HL-60 (cell line): ENCODE measurements around the gene SLCO2A1.

Experiments used
- DNase-seq, 2 experiments: peaks; one replicate each; pipeline ENCODE4 v3.0.0-alpha.2; 2010 to 2020; ENCODE audit warnings: low read depth in 1 of 2, low spot score in 1 of 2
- H3K27ac ChIP-seq: fragments of 250-450 bp; sonication (Bioruptor Pico); replicated peaks from 2 replicates; pipeline ENCODE4 v1.5.1; 2020; ENCODE audit warnings: mild to moderate bottlenecking, moderate library complexity
- H3K27me3 ChIP-seq: fragments of 250-450 bp; sonication (Bioruptor Pico); 2 replicates; pipeline ENCODE4 v1.5.1; 2021; ENCODE audit warnings: mild to moderate bottlenecking, moderate library complexity; ENCODE audit not compliant: insufficient read depth, poor library complexity, severe bottlenecking
- H3K4me3 ChIP-seq: replicated peaks from 2 replicates; pipeline ENCODE4 v1.5.1; 2011; ENCODE audit warnings: mild to moderate bottlenecking, control low read depth, low read length; ENCODE audit not compliant: insufficient read depth
- GABPA ChIP-seq: IDR thresholded peaks from 2 replicates; pipeline ENCODE4 v1.6.1; 2012; ENCODE audit warnings: low read depth
- POLR2AphosphoS5 ChIP-seq: IDR thresholded peaks from 2 replicates; pipeline ENCODE4 v1.6.1; 2012; ENCODE audit warnings: low read depth
- SPI1 ChIP-seq: IDR thresholded peaks from 2 replicates; pipeline ENCODE4 v1.6.1; 2012; ENCODE audit warnings: low read depth, mild to moderate bottlenecking, borderline replicate concordance
- TF ChIP-seq, protein P1 (sequence below): IDR thresholded peaks from one replicate; pipeline ENCODE4 v1.5.1; 2011; ENCODE audit warnings: low read length, control low read depth, inconsistent platforms; ENCODE audit not compliant: insufficient read depth
- TF ChIP-seq, protein P2 (sequence below): IDR thresholded peaks from 2 replicates; pipeline ENCODE4 v1.6.1; 2012; ENCODE audit warnings: low read depth; ENCODE audit not compliant: insufficient replicate concordance

SLCO2A1 gene

DNA sequence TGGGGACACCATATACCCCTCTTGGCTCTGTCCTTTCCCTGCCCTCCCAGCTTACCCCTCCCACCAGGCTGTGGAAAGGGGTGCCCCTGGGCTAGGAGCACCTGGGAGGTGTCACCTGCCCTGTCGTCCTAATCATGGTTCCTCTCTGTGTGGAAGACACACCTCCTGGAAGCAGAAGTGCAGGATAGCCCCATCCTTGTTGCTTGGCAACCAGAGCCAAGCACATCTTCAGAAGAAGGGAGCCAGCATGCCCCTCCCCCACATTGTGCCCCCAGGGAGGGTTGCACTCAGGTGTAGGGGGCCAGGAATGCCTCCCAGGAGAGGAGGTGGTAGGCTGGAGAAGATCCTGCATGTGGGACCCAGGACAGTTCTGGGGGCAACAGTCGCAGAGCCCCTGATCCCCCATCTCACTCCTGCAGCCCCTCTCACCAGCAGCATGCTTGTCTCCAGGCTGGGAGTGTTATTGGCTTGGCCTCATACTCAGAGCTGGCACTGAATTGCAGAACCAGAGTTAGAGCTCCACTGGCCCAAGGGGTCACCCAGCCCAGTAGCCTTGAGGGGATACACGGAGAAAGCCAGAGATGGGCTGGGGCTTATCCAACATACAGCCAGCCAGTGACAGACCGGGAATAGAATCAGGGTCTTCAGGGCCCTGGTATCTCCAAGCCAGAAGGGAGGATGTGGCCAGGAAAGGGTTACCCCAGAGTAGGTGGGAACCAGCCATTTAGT lies 142.5 kb downstream of the SLCO2A1 start:
- Histone ChIP-seq H3K27me3 (no peaks in the 10 kb centered on the region), H3K4me3 (no peak overlapping the region), H3K27ac (peak overlapping the region; percentile 36)
- TF ChIP-seq SPI1 (no peak), POLR2AphosphoS5 (no peak), GABPA (no peak)
- TF ChIP-seq, protein P1, sequence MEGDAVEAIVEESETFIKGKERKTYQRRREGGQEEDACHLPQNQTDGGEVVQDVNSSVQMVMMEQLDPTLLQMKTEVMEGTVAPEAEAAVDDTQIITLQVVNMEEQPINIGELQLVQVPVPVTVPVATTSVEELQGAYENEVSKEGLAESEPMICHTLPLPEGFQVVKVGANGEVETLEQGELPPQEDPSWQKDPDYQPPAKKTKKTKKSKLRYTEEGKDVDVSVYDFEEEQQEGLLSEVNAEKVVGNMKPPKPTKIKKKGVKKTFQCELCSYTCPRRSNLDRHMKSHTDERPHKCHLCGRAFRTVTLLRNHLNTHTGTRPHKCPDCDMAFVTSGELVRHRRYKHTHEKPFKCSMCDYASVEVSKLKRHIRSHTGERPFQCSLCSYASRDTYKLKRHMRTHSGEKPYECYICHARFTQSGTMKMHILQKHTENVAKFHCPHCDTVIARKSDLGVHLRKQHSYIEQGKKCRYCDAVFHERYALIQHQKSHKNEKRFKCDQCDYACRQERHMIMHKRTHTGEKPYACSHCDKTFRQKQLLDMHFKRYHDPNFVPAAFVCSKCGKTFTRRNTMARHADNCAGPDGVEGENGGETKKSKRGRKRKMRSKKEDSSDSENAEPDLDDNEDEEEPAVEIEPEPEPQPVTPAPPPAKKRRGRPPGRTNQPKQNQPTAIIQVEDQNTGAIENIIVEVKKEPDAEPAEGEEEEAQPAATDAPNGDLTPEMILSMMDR: no peak
- TF ChIP-seq, protein P2, sequence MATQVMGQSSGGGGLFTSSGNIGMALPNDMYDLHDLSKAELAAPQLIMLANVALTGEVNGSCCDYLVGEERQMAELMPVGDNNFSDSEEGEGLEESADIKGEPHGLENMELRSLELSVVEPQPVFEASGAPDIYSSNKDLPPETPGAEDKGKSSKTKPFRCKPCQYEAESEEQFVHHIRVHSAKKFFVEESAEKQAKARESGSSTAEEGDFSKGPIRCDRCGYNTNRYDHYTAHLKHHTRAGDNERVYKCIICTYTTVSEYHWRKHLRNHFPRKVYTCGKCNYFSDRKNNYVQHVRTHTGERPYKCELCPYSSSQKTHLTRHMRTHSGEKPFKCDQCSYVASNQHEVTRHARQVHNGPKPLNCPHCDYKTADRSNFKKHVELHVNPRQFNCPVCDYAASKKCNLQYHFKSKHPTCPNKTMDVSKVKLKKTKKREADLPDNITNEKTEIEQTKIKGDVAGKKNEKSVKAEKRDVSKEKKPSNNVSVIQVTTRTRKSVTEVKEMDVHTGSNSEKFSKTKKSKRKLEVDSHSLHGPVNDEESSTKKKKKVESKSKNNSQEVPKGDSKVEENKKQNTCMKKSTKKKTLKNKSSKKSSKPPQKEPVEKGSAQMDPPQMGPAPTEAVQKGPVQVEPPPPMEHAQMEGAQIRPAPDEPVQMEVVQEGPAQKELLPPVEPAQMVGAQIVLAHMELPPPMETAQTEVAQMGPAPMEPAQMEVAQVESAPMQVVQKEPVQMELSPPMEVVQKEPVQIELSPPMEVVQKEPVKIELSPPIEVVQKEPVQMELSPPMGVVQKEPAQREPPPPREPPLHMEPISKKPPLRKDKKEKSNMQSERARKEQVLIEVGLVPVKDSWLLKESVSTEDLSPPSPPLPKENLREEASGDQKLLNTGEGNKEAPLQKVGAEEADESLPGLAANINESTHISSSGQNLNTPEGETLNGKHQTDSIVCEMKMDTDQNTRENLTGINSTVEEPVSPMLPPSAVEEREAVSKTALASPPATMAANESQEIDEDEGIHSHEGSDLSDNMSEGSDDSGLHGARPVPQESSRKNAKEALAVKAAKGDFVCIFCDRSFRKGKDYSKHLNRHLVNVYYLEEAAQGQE: no peak
- DNase-seq: no peak

DNA sequence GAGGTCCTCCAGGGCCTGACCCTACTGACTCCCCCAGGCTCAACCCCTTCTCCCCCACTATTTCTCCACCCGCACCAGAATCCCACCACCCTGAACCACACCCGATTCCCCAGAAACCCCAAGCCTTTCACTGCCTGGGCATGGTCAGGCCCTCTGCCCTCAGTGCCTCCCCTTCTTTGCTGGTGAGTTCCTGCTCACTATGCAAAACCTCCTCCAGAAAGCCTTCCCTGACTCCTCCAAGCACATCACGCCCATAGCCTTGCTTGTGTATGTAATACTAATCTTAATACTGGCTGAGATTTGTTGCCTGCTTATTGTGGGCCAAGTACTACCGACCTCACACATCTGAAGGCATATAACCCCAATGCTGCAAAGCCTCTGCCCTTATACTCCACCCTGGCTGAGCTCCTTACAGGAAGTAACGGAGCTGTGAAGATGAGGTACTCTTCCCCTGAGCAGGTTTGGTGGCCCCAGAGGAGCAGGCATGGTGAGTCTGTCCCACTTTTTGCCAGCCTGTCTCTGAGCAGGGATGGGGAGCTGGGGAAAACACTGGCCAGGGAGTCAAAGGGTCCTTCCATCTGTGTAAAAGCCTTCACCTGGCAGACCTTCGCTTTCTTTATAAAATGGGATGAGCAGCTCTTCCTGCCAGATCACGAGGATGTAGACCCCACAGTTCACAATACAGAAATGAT lies 143.5 kb downstream of the SLCO2A1 start:
- no peaks in the 10 kb centered on the region for H3K27me3 ChIP-seq
- no peak overlapping the region for H3K27ac ChIP-seq
- no peak overlapping the region for H3K4me3 ChIP-seq
- no peak for DNase-seq
- no peak for TF ChIP-seq POLR2AphosphoS5
- no peak for TF ChIP-seq GABPA
- TF ChIP-seq, protein P1: no peak
- no peak for TF ChIP-seq SPI1

DNA sequence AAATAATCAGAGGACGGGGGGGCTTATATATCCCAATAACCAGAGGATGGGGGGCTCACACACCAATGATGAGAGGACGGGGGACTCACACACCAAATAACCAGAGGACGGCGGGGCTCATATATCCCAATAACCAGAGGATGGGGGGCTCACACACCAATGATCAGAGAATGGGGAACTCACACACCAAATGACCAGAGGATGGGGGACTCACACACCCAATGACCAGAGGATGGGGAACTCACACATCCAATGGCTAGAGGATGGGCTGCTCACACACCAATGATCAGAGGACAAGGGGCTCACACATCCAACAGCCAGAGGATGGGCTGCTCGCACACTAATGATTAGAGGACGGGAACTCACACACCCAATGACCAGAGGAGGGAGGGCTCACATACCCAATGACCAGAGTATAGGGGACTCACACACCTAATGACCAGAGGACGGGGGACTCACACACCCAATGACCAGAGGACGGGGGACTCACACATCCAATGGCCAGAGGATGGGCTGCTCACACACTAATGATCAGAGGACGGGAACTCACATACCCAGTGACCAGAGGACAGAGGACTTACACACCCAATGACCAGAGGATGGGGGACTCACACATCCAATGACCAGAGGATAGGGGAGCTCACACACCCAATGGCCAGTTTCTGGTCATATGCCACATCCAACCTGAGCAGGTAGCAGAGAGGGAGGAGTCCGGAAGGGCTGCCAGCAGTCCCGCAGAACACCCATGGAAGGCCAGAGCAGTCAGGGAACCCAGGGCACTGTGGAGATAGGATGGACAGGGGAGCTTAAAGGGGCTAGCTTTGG lies 144.6 kb downstream of the SLCO2A1 start:
- DNase-seq: no peak
- TF ChIP-seq, protein P2: no peak
- H3K27me3 ChIP-seq: no peaks in the 10 kb centered on the region
- no peak overlapping the region for H3K27ac ChIP-seq
- no peak overlapping the region for H3K4me3 ChIP-seq
